Gastroesophageal sphincter (tissue), 4 donors: ENCODE results near the gene PLXDC2. TPM values are rescaled to one million over a fixed set of nuclear protein-coding genes. Genes with fewer than 3 reads are reported as not detected.

Experiments
- ATAC-seq: fragments of 150-250 bp; one replicate; pipeline ENCODE4 v1.9.1; 2016; ENCODE audit warnings: mild to moderate bottlenecking, moderate library complexity
- H3K27ac ChIP-seq, 4 donors: fragments of 200-600 bp; sonication (generic) in 3 of 4; 1 replicate in 3 of 4; 2 replicates in 1 of 4; pipeline ENCODE4 v1.5.1; 2016 to 2019
- H3K27me3 ChIP-seq: fragments of 200-600 bp; sonication (generic); one replicate; pipeline ENCODE4 v1.5.1; 2019
- H3K36me3 ChIP-seq, 2 donors: fragments of 200-600 bp; sonication (generic); one replicate each; pipeline ENCODE4 v1.5.1; 2019; ENCODE audit warnings: control low read depth in 1 of 2
- H3K4me1 ChIP-seq, 3 donors: fragments of 200-600 bp; sonication (generic); 1 replicate in 2 of 3; 2 replicates in 1 of 3; pipeline ENCODE4 v1.5.1; 2016 to 2019; ENCODE audit warnings: control low read depth in 2 of 3
- H3K4me3 ChIP-seq, 2 donors: fragments of 200-600 bp; sonication (generic); one replicate each; pipeline ENCODE4 v1.5.1; 2019; ENCODE audit warnings: mild to moderate bottlenecking in 1 of 2, moderate library complexity in 1 of 2
- H3K9me3 ChIP-seq, 3 donors: fragments of 200-600 bp; sonication (generic); one replicate each; pipeline ENCODE4 v1.5.1; 2017 to 2019; ENCODE audit warnings: control low read depth in 2 of 3
- EP300 ChIP-seq: sonication (generic); formaldehyde crosslinking; IDR thresholded peaks from one replicate; pipeline ENCODE4 v1.6.1; 2017; ENCODE audit warnings: antibody characterized with exemption, mild to moderate bottlenecking
- POLR2A ChIP-seq, 2 donors: fragments of 450-650 bp; IDR thresholded peaks; one replicate each; pipeline ENCODE4 v1.6.1; 2017; ENCODE audit warnings: antibody characterized with exemption in 2 of 2, mild to moderate bottlenecking in 2 of 2, moderate library complexity in 1 of 2
- POLR2AphosphoS5 ChIP-seq: sonication (generic); formaldehyde crosslinking; IDR thresholded peaks from one replicate; pipeline ENCODE4 v1.6.1; 2017; ENCODE audit warnings: antibody characterized with exemption
- WGBS, 2 donors: methylation state at CpG; one replicate each; pipeline ENCODE4 v1.1.5; 2018; ENCODE audit warnings: low coverage in 1 of 2; 5-methylcytosine and 5-hydroxymethylcytosine counted together
- total RNA-seq, 4 donors: library from RNA; depleted of rRNA; stranded (reverse); fragments of >200 nt; gene quantifications; one replicate each; pipeline ENCODE4 v1.1.0, GENCODE V29; 2016
- TF ChIP-seq, protein P1 (sequence below), 4 experiments: fragments of 200-600 bp in 2 of 4; fragments of 450-650 bp in 2 of 4; sonication (generic) in 1 of 4; IDR thresholded peaks; one replicate each; pipeline ENCODE4 v1.5.1; 2017 to 2019; ENCODE audit warnings: antibody characterized with exemption in 4 of 4, mild to moderate bottlenecking in 2 of 4, moderate library complexity in 2 of 4

PLXDC2 gene
- total RNA-seq, 4 donors from 2014 or later, result 32.3 to 65.5 (median 50.5) TPM

DNA sequence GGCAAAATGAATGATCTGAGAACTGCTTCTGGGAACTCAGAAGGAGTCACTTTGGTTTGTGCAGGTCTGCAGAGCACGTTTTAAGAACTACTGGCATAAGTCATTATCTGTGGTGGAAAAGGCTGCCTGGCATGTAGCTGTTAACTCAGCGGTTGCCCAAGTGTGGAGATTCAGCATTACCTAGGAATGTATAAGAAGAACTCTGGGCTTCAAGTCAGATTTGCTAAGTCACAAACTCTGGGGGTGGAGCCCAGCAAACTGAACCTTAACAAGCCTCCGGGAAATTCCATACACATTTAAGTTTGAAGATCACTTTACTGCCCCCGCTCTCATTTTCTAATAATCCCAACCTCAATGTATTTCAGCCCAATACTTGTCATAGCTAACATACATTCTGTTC lies 31.1 kb downstream of the PLXDC2 start:
- H3K4me1 ChIP-seq, result peaks cover 0 to 33% (median 2%) of the 10 kb centered on the region in 3 donors
- no peak for TF ChIP-seq POLR2AphosphoS5
- TF ChIP-seq EP300, result no peak
- TF ChIP-seq POLR2A (IDR thresholded peaks at IDR 0.05), result no peak
- TF ChIP-seq, protein P1, sequence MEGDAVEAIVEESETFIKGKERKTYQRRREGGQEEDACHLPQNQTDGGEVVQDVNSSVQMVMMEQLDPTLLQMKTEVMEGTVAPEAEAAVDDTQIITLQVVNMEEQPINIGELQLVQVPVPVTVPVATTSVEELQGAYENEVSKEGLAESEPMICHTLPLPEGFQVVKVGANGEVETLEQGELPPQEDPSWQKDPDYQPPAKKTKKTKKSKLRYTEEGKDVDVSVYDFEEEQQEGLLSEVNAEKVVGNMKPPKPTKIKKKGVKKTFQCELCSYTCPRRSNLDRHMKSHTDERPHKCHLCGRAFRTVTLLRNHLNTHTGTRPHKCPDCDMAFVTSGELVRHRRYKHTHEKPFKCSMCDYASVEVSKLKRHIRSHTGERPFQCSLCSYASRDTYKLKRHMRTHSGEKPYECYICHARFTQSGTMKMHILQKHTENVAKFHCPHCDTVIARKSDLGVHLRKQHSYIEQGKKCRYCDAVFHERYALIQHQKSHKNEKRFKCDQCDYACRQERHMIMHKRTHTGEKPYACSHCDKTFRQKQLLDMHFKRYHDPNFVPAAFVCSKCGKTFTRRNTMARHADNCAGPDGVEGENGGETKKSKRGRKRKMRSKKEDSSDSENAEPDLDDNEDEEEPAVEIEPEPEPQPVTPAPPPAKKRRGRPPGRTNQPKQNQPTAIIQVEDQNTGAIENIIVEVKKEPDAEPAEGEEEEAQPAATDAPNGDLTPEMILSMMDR (IDR thresholded peaks at IDR 0.05), result no peak
- ATAC-seq, result no peak
- no peaks in the 10 kb centered on the region for H3K9me3 ChIP-seq
- no peak overlapping the region for H3K27ac ChIP-seq
- no peak overlapping the region for H3K4me3 ChIP-seq
- H3K27me3 ChIP-seq, result no peaks in the 10 kb centered on the region
- no peaks in the 10 kb centered on the region for H3K36me3 ChIP-seq
- WGBS, 2 donors, result 74 to 84% methylated on average over 2 to 3 of the region's 4 CpGs

GRCh38 chr10:19848226-19848985 lies 32.2 kb downstream of the PLXDC2 start:
- ATAC-seq, result no peak
- 89 to 91% methylated on average over 6 to 7 of the region's 7 CpGs for WGBS, 2 donors
- no peaks in the 10 kb centered on the region for H3K9me3 ChIP-seq
- TF ChIP-seq POLR2AphosphoS5, result no peak
- TF ChIP-seq, protein P1 (IDR thresholded peaks at IDR 0.05), result no peak
- no peak for TF ChIP-seq EP300
- TF ChIP-seq POLR2A (IDR thresholded peaks at IDR 0.05), result no peak
- no peak overlapping the region for H3K4me3 ChIP-seq
- H3K4me1 ChIP-seq, result peaks cover 0 to 22% (median 2%) of the 10 kb centered on the region in 3 donors
- no peaks in the 10 kb centered on the region for H3K27me3 ChIP-seq
- no peaks in the 10 kb centered on the region for H3K36me3 ChIP-seq
- no peak overlapping the region for H3K27ac ChIP-seq

GRCh38 chr10:19853831-19854230 lies 37.6 kb downstream of the PLXDC2 start:
- ATAC-seq, result no peak
- 67% methylated on average over 3 of the region's 5 CpGs; no CpG with 5 or more reads in 1 of the 2 donors for WGBS, 2 donors
- no peaks in the 10 kb centered on the region for H3K27me3 ChIP-seq
- H3K4me3 ChIP-seq, result no peak overlapping the region
- H3K36me3 ChIP-seq, result no peaks in the 10 kb centered on the region
- TF ChIP-seq, protein P1 (IDR thresholded peaks at IDR 0.05), result no peak
- no peak for TF ChIP-seq POLR2A (IDR thresholded peaks at IDR 0.05)
- TF ChIP-seq POLR2AphosphoS5, result no peak
- no peak for TF ChIP-seq EP300
- no peaks in the 10 kb centered on the region for H3K9me3 ChIP-seq
- no peaks in the 10 kb centered on the region for H3K4me1 ChIP-seq
- no peak overlapping the region for H3K27ac ChIP-seq

DNA sequence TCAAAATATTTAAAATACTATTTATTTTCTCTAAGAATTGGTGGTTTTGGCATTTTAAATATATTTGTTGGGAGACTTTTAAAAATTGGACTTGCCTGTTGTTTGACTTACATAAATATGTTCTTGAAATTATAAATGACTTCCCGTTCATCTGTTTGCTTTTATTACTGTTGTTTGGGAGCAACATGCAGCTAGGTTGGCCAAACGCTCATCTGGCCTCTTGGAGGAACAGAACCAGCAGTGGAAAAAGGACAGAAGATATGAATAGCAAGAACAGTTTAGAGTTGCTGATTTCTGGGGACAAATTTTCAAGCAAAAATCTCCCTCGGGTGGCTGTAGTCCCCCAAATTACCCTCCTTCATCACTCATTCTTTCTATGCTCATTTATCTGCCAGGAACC lies 41.6 kb downstream of the PLXDC2 start:
- H3K4me3 ChIP-seq, result no peak overlapping the region
- TF ChIP-seq, protein P1 (IDR thresholded peaks at IDR 0.05), result no peak
- no peak for TF ChIP-seq EP300
- TF ChIP-seq POLR2A (IDR thresholded peaks at IDR 0.05), result no peak
- TF ChIP-seq POLR2AphosphoS5, result no peak
- no peaks in the 10 kb centered on the region for H3K9me3 ChIP-seq
- WGBS, 2 donors, result 47 to 71% methylated on average over 2 to 3 of the region's 3 CpGs
- no peak for ATAC-seq
- no peaks in the 10 kb centered on the region for H3K27me3 ChIP-seq
- no peaks in the 10 kb centered on the region for H3K36me3 ChIP-seq
- H3K27ac ChIP-seq, result no peak overlapping the region
- H3K4me1 ChIP-seq, result no peaks in the 10 kb centered on the region

DNA sequence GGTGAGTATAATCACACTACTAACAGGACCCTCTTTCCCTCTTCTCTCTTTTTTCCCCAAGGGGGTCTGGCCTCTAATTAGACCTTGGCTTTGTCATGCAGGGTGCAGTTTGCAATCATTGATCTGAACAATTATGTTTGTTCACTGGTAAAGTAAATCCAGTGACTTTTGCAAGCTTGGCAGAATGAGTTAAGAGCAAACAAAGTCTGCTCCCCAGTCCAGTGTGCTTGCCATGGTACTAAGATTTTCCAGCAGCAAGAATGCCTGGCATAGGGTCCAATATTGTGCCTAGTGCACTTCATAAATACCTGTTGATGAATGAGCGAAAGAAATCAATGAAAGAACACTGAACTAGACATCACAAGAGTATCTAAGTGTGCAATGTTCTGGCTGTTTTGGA lies 43.9 kb downstream of the PLXDC2 start:
- WGBS, 2 donors, result 100% methylated on average over 1 of the region's 1 CpG; no CpG with 5 or more reads in 1 of the 2 donors
- H3K4me3 ChIP-seq, result no peak overlapping the region
- no peaks in the 10 kb centered on the region for H3K27me3 ChIP-seq
- H3K27ac ChIP-seq, result no peak overlapping the region
- no peak for ATAC-seq
- TF ChIP-seq, protein P1 (IDR thresholded peaks at IDR 0.05), result no peak
- no peak for TF ChIP-seq POLR2A (IDR thresholded peaks at IDR 0.05)
- H3K4me1 ChIP-seq, result no peaks in the 10 kb centered on the region
- H3K36me3 ChIP-seq, result no peaks in the 10 kb centered on the region
- no peaks in the 10 kb centered on the region for H3K9me3 ChIP-seq
